CD4-positive, alpha-beta T cell treated with Interleukin-1 beta for 1 hour (primary cell): ENCODE measurements around the gene C3orf52.

ENCODE experiments used
- DNase-seq, 2 donors: peaks; one replicate each; pipeline ENCODE4 v3.0.0-alpha.2; 2020 to 2022

Gene C3orf52

GRCh38 chr3:112137781-112138180, 51.6 kb downstream of the C3orf52 start:
- DNase-seq: no peak

DNA sequence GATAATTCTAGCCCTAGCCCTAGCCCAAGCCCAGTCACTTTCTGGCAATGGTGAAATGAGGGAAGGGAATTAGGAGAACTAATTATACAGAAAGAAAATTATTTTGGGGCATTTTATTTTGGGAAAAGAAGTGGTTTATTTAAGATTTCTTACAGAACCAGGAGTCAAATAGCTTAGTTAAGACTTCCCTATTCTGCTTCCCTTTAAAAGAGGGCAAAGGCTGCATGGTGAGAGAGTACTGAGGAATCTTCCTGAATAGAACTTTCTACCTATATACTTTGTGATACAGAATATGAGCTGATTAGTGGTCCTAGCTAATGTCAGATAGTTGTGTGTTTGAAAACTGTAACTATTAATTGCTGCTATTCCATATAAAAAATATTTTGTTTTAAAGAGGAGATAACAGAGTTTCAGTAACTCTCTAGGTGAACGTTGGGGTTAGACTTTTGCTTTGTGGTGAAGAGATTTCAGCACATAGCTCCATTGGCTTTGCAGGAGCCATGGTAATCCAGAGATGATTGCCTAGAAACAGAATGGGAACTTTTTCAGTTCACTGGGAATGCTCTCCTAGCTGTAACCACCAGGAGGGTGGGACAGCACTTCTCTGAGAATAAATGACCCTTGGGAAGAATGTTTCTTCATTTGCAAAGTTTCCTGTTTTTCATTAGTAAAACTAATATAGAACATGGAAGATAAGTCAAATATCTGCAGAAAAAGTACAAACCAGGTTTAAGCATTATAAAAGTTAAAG, 52.2 kb downstream of the C3orf52 start:
- DNase-seq: no peak

- DNase-seq: no peak
Observed at GRCh38 chr3:112140584-112140983, 54.4 kb downstream of the C3orf52 start.

- DNase-seq: no peak
Observed at GRCh38 chr3:112141293-112141692, 55.1 kb downstream of the C3orf52 start.

GRCh38 chr3:112143251-112143650, 57.1 kb downstream of the C3orf52 start:
- DNase-seq: no peak

GRCh38 chr3:112143689-112144088, 57.5 kb downstream of the C3orf52 start:
- DNase-seq: no peak

DNA sequence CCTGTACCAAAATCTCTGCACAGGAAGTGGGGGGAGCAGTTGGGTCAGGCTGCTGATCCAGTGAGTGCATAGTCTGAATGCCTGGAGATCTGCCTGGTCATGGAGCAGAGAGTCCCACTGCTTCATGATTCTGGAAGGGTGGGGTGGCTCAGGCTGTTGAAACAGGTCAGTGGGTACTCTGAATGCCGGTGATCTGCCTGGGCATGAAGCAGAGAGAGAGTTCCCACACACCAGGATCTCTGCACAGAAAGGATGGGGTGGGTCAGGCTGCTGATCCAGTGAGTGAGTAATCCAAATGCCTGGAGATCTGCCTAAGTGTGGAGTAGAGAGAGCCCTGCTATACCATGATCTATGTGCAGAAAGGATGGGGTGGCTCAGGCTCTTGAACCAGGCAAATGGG, 62.9 kb downstream of the C3orf52 start:
- DNase-seq: no peak

GRCh38 chr3:112167758-112168157, 81.6 kb downstream of the C3orf52 start:
- DNase-seq: no peak
